HG02623 (cell line): ENCODE results near the gene YPEL2.
"Not testable (repeated sequence)": the region's sequence is repeated elsewhere in the genome, so short reads cannot be mapped to it uniquely, and the experiment has no call there.

Experiments used
- ATAC-seq: cut with Tn5 transposase; IDR thresholded peaks from one replicate; pipeline ENCODE4 v1.9.1; 2021; ENCODE audit warnings: moderate library complexity; ENCODE audit not compliant: unreplicated experiment

Gene YPEL2

GRCh38 chr17:59374612-59375011 lies 43.2 kb downstream of the YPEL2 start:
- ATAC-seq = no peak

- ATAC-seq = no peak
Measured at GRCh38 chr17:59375857-59376256, 44.4 kb downstream of the YPEL2 start.

- ATAC-seq = no peak
Measured at GRCh38 chr17:59376506-59376905, 45.1 kb downstream of the YPEL2 start.

- ATAC-seq = no peak
Measured at GRCh38 chr17:59377410-59377809, 46.0 kb downstream of the YPEL2 start.

GRCh38 chr17:59378675-59379074 lies 47.2 kb downstream of the YPEL2 start:
- no peak for ATAC-seq

- ATAC-seq = no peak
Measured at GRCh38 chr17:59380474-59380873, 49.0 kb downstream of the YPEL2 start.

GRCh38 chr17:59381716-59382570 lies 50.5 kb downstream of the YPEL2 start:
- ATAC-seq = no peak

- no peak for ATAC-seq
Measured at GRCh38 chr17:59383893-59384292, 52.4 kb downstream of the YPEL2 start.

GRCh38 chr17:59387351-59388068 lies 56.1 kb downstream of the YPEL2 start:
- no peak for ATAC-seq

- ATAC-seq = no peak
Measured at GRCh38 chr17:59388069-59388556, 56.7 kb downstream of the YPEL2 start.

GRCh38 chr17:59389066-59389465 lies 57.6 kb downstream of the YPEL2 start:
- ATAC-seq = no peak

- ATAC-seq = no peak
Measured at GRCh38 chr17:59391021-59391420, 59.6 kb downstream of the YPEL2 start.

- no peak for ATAC-seq
Measured at GRCh38 chr17:59392973-59393679, 61.7 kb downstream of the YPEL2 start.

GRCh38 chr17:59393742-59394410 lies 62.4 kb downstream of the YPEL2 start:
- ATAC-seq = not testable (repeated sequence)

GRCh38 chr17:59396134-59396826 lies 64.8 kb downstream of the YPEL2 start:
- no peak for ATAC-seq

- no peak for ATAC-seq
Measured at GRCh38 chr17:59397316-59398073, 66.0 kb downstream of the YPEL2 start.

GRCh38 chr17:59399914-59400313 lies 68.5 kb downstream of the YPEL2 start:
- no peak for ATAC-seq

GRCh38 chr17:59400858-59401257 lies 69.4 kb downstream of the YPEL2 start:
- no peak for ATAC-seq

GRCh38 chr17:59401274-59401673 lies 69.8 kb downstream of the YPEL2 start:
- ATAC-seq = no peak

GRCh38 chr17:59401725-59402124 lies 70.3 kb downstream of the YPEL2 start:
- ATAC-seq = no peak
